Effector memory CD8-positive, alpha-beta T cell (primary cell): ENCODE data around the gene PDZRN3.
"Not testable (repeated sequence)": the region's sequence is repeated elsewhere in the genome, so short reads cannot be mapped to it uniquely, and the experiment has no call there.

Experiments used
- ATAC-seq: fragments of 150-1000 bp; cut with Tn5 transposase; replicated peaks from 2 replicates; pipeline ENCODE4 v1.10.0; 2021; ENCODE audit warnings: mild to moderate bottlenecking, moderate library complexity
- DNase-seq, 3 experiments: peaks; one replicate each; pipeline ENCODE4 v3.0.0; 2021
- H3K27ac Mint-ChIP-seq, 2 donors: one replicate each; pipeline ENCODE4 v1.8.0; 2022; ENCODE audit warnings: mild to moderate bottlenecking in 2 of 2, mixed read lengths in 2 of 2, moderate library complexity in 2 of 2
- H3K27me3 Mint-ChIP-seq, 2 donors: one replicate each; pipeline ENCODE4 v1.8.0; 2022; ENCODE audit warnings: mixed read lengths in 2 of 2
- H3K36me3 Mint-ChIP-seq: one replicate; pipeline ENCODE4 v1.8.0; 2022; ENCODE audit warnings: mild to moderate bottlenecking, moderate library complexity, mixed read lengths; ENCODE audit not compliant: insufficient read depth
- H3K4me1 Mint-ChIP-seq, 2 donors: one replicate each; pipeline ENCODE4 v1.8.0; 2022; ENCODE audit warnings: low read depth in 2 of 2, mixed read lengths in 2 of 2
- H3K4me3 Mint-ChIP-seq, 2 donors: one replicate each; pipeline ENCODE4 v1.8.0; 2022; ENCODE audit warnings: mild to moderate bottlenecking in 2 of 2, mixed read lengths in 2 of 2, moderate library complexity in 2 of 2
- H3K9me3 Mint-ChIP-seq, 2 donors: one replicate each; pipeline ENCODE4 v1.8.0; 2022; ENCODE audit warnings: mixed read lengths in 2 of 2

Gene PDZRN3

GRCh38 chr3:73573204-73573603 lies 51.5 kb downstream of the PDZRN3 start:
- DNase-seq, result no peak
- Mint-ChIP-seq H3K4me3 (no peak overlapping the region), H3K27me3 (no peaks in the 10 kb centered on the region), H3K27ac (no peak overlapping the region), H3K36me3 (no peaks in the 10 kb centered on the region), H3K9me3 (peaks cover 16 to 19% of the 10 kb centered on the region in 2 donors), H3K4me1 (no peaks in the 10 kb centered on the region)
- ATAC-seq, result no peak

GRCh38 chr3:73572368-73572767 lies 52.4 kb downstream of the PDZRN3 start:
- H3K36me3 Mint-ChIP-seq, result no peaks in the 10 kb centered on the region

GRCh38 chr3:73571238-73571794 lies 53.4 kb downstream of the PDZRN3 start:
- no peaks in the 10 kb centered on the region for H3K27me3 Mint-ChIP-seq
- no peak overlapping the region for H3K4me3 Mint-ChIP-seq
- H3K4me1 Mint-ChIP-seq, result no peaks in the 10 kb centered on the region
- DNase-seq, result no peak
- peaks cover 11% of the 10 kb centered on the region in 2 donors for H3K9me3 Mint-ChIP-seq
- H3K36me3 Mint-ChIP-seq, result no peaks in the 10 kb centered on the region
- no peak for ATAC-seq
- no peak overlapping the region for H3K27ac Mint-ChIP-seq

More at GRCh38 chr3:73572368-73572767, 52.4 kb downstream of the PDZRN3 start:
- Mint-ChIP-seq H3K4me1 (no peaks in the 10 kb centered on the region), H3K4me3 (no peak overlapping the region), H3K27me3 (no peaks in the 10 kb centered on the region), H3K27ac (no peak overlapping the region), H3K9me3 (peaks cover 12 to 13% of the 10 kb centered on the region in 2 donors)
- ATAC-seq, result no peak
- no peak for DNase-seq

GRCh38 chr3:73569246-73569760 lies 55.4 kb downstream of the PDZRN3 start:
- Mint-ChIP-seq H3K27me3 (no peaks in the 10 kb centered on the region), H3K4me1 (no peaks in the 10 kb centered on the region)

GRCh38 chr3:73568371-73568862 lies 56.3 kb downstream of the PDZRN3 start:
- Mint-ChIP-seq H3K4me1 (no peaks in the 10 kb centered on the region), H3K9me3 (peaks cover 5 to 8% of the 10 kb centered on the region in 2 donors), H3K4me3 (no peak overlapping the region), H3K36me3 (no peaks in the 10 kb centered on the region), H3K27ac (no peak overlapping the region), H3K27me3 (no peaks in the 10 kb centered on the region)
- no peak for DNase-seq
- ATAC-seq, result no peak

More at GRCh38 chr3:73569246-73569760, 55.4 kb downstream of the PDZRN3 start:
- Mint-ChIP-seq H3K27ac (no peak overlapping the region), H3K9me3 (peaks cover 3 to 6% of the 10 kb centered on the region in 2 donors), H3K36me3 (no peaks in the 10 kb centered on the region), H3K4me3 (no peak overlapping the region)
- no peak for DNase-seq
- no peak for ATAC-seq

- not testable (repeated sequence) for H3K4me1 Mint-ChIP-seq, H3K27ac Mint-ChIP-seq, H3K27me3 Mint-ChIP-seq, H3K4me3 Mint-ChIP-seq, H3K36me3 Mint-ChIP-seq, DNase-seq, ATAC-seq
- H3K9me3 Mint-ChIP-seq, result peaks cover 2 to 16% of the 10 kb centered on the region in 2 donors
These were observed 59.4 kb downstream of the PDZRN3 start for GRCh38 chr3:73565374-73565773.

GRCh38 chr3:73563896-73564582 lies 60.7 kb downstream of the PDZRN3 start:
- DNase-seq (no peak), ATAC-seq (no peak)
- no peaks in the 10 kb centered on the region for H3K27me3 Mint-ChIP-seq
- H3K36me3 Mint-ChIP-seq, result no peaks in the 10 kb centered on the region
- peaks cover 2 to 16% of the 10 kb centered on the region in 2 donors for H3K9me3 Mint-ChIP-seq
- no peaks in the 10 kb centered on the region for H3K4me1 Mint-ChIP-seq
- no peak overlapping the region for H3K4me3 Mint-ChIP-seq
- no peak overlapping the region for H3K27ac Mint-ChIP-seq

- ATAC-seq (no peak), DNase-seq (no peak)
- peaks cover 0 to 16% of the 10 kb centered on the region in 2 donors for H3K9me3 Mint-ChIP-seq
- no peaks in the 10 kb centered on the region for H3K27me3 Mint-ChIP-seq
- H3K36me3 Mint-ChIP-seq, result no peaks in the 10 kb centered on the region
- no peak overlapping the region for H3K27ac Mint-ChIP-seq
- no peaks in the 10 kb centered on the region for H3K4me1 Mint-ChIP-seq
- H3K4me3 Mint-ChIP-seq, result no peak overlapping the region
These were observed 63.2 kb downstream of the PDZRN3 start for GRCh38 chr3:73561494-73561893.

GRCh38 chr3:73559749-73560148 lies 65.0 kb downstream of the PDZRN3 start:
- ATAC-seq, result no peak
- no peaks in the 10 kb centered on the region for H3K4me1 Mint-ChIP-seq
- no peak for DNase-seq
- peaks cover 0 to 16% of the 10 kb centered on the region in 2 donors for H3K9me3 Mint-ChIP-seq
- H3K27ac Mint-ChIP-seq, result no peak overlapping the region
- no peak overlapping the region for H3K4me3 Mint-ChIP-seq
- no peaks in the 10 kb centered on the region for H3K27me3 Mint-ChIP-seq
- H3K36me3 Mint-ChIP-seq, result no peaks in the 10 kb centered on the region

GRCh38 chr3:73558727-73559075 lies 66.0 kb downstream of the PDZRN3 start:
- Mint-ChIP-seq H3K27me3 (no peaks in the 10 kb centered on the region), H3K27ac (no peak overlapping the region), H3K4me1 (no peaks in the 10 kb centered on the region), H3K36me3 (no peaks in the 10 kb centered on the region), H3K9me3 (peaks cover 0 to 8% of the 10 kb centered on the region in 2 donors), H3K4me3 (no peak overlapping the region)
- DNase-seq (no peak), ATAC-seq (no peak)

- no peak overlapping the region for H3K4me3 Mint-ChIP-seq
These were observed 66.6 kb downstream of the PDZRN3 start for GRCh38 chr3:73557986-73558726.

GRCh38 chr3:73556520-73557372 lies 68.0 kb downstream of the PDZRN3 start:
- Mint-ChIP-seq H3K27ac (no peak overlapping the region), H3K4me3 (no peak overlapping the region), H3K4me1 (no peaks in the 10 kb centered on the region), H3K36me3 (no peaks in the 10 kb centered on the region), H3K9me3 (peaks cover 0 to 8% of the 10 kb centered on the region in 2 donors), H3K27me3 (no peaks in the 10 kb centered on the region)
- no peak for ATAC-seq
- DNase-seq, result no peak

More at GRCh38 chr3:73557986-73558726, 66.6 kb downstream of the PDZRN3 start:
- Mint-ChIP-seq H3K9me3 (peaks cover 0 to 8% of the 10 kb centered on the region in 2 donors), H3K36me3 (no peaks in the 10 kb centered on the region), H3K4me1 (no peaks in the 10 kb centered on the region), H3K27me3 (no peaks in the 10 kb centered on the region), H3K27ac (no peak overlapping the region)
- DNase-seq (no peak), ATAC-seq (no peak)

- DNase-seq (no peak), ATAC-seq (no peak)
- no peaks in the 10 kb centered on the region for H3K27me3 Mint-ChIP-seq
- H3K27ac Mint-ChIP-seq, result no peak overlapping the region
- no peak overlapping the region for H3K4me3 Mint-ChIP-seq
- no peaks in the 10 kb centered on the region for H3K9me3 Mint-ChIP-seq
- H3K36me3 Mint-ChIP-seq, result no peaks in the 10 kb centered on the region
- H3K4me1 Mint-ChIP-seq, result no peaks in the 10 kb centered on the region
These were observed 69.7 kb downstream of the PDZRN3 start for GRCh38 chr3:73555076-73555475.
